Bronchial epithelial cell (primary cell): ENCODE results near the gene C17orf100. TPM values are rescaled to one million over a fixed set of nuclear protein-coding genes. Genes with fewer than 3 reads are reported as not detected.
A peak's percentile ranks its signal among the peaks of the same experiment; 100 is the strongest.

Experiments
- DNase-seq: peaks from one replicate; pipeline ENCODE4 v3.0.0-alpha.2; 2010; ENCODE audit warnings: low read depth
- FAIRE-seq: peaks from 2 replicates; lab custom pipeline; 2011; peaks lifted over from hg19 to GRCh38; lab: Jason Lieb, UNC
- H3K27me3 ChIP-seq: 2 replicates; pipeline ENCODE4 v1.5.1; 2011; ENCODE audit warnings: low read length; ENCODE audit not compliant: control insufficient read depth, insufficient read depth
- H3K36me3 ChIP-seq: 2 replicates; pipeline ENCODE4 v1.5.1; 2011; ENCODE audit warnings: low read length; ENCODE audit not compliant: control insufficient read depth, insufficient read depth
- H3K4me3 ChIP-seq: 2 replicates; pipeline ENCODE4 v1.5.1; 2011; ENCODE audit warnings: mild to moderate bottlenecking, low read depth, low read length, control low read depth
- CTCF ChIP-seq: IDR thresholded peaks from 2 replicates; pipeline ENCODE4 v1.5.1; 2011; ENCODE audit warnings: mild to moderate bottlenecking, moderate library complexity, low read length, control low read depth, inconsistent platforms; ENCODE audit not compliant: insufficient read depth, severe bottlenecking
- total RNA-seq: library from RNA; depleted of rRNA; stranded (reverse); fragments of >200 nt; gene quantifications from 2 replicates; pipeline ENCODE4 v1.2.1, GENCODE V29; 2014

C17orf100 gene
- 0.13 and 0.53 TPM in 2 replicates for total RNA-seq

GRCh38 chr17:6651354-6651918 lies at the start of gene C17orf100, which contains the start of gene MED31:
TSS of gene C17orf100 (plus strand) at chr17:6651762. CDS start at chr17:6651914, 152 bp downstream.
TSS of gene MED31 (minus strand) at chr17:6651605. CDS start at chr17:6651528, 77 bp downstream.
- Histone ChIP-seq H3K27me3 (no peaks in the 10 kb centered on the region), H3K36me3 (no peaks in the 10 kb centered on the region), H3K4me3 (peak within 1 kb of the TSS; percentile 72)
- TF ChIP-seq CTCF, result no peak
- peak; percentile 80 for DNase-seq
- FAIRE-seq, result no peak

GRCh38 chr17:6602141-6602540 lies 49.4 kb upstream of the C17orf100 start:
- H3K27me3 ChIP-seq, result no peaks in the 10 kb centered on the region
- TF ChIP-seq CTCF, result no peak
- no peak overlapping the region for H3K4me3 ChIP-seq
- DNase-seq, result no peak
- peaks cover 5% of the 10 kb centered on the region for H3K36me3 ChIP-seq
- FAIRE-seq, result no peak

- FAIRE-seq (no peak), DNase-seq (no peak)
- no peak for TF ChIP-seq CTCF
- H3K4me3 ChIP-seq, result no peak overlapping the region
- H3K27me3 ChIP-seq, result no peaks in the 10 kb centered on the region
- peaks cover 5% of the 10 kb centered on the region for H3K36me3 ChIP-seq
These were observed 47.7 kb upstream of the C17orf100 start for GRCh38 chr17:6603744-6604325.

GRCh38 chr17:6605142-6605541 lies 46.4 kb upstream of the C17orf100 start:
- FAIRE-seq (no peak), DNase-seq (no peak)
- no peak for TF ChIP-seq CTCF
- Histone ChIP-seq H3K4me3 (no peak overlapping the region), H3K27me3 (no peaks in the 10 kb centered on the region), H3K36me3 (peaks cover 4% of the 10 kb centered on the region)

- no peak for TF ChIP-seq CTCF
- no peak overlapping the region for H3K4me3 ChIP-seq
- H3K36me3 ChIP-seq, result peaks cover 2% of the 10 kb centered on the region
- DNase-seq, result peak; percentile 81
- H3K27me3 ChIP-seq, result no peaks in the 10 kb centered on the region
- no peak for FAIRE-seq
These were observed 43.2 kb upstream of the C17orf100 start for GRCh38 chr17:6608321-6608720.

GRCh38 chr17:6610011-6610410 lies 41.6 kb upstream of the C17orf100 start:
- TF ChIP-seq CTCF, result no peak
- no peak for DNase-seq
- H3K36me3 ChIP-seq, result peaks cover 2% of the 10 kb centered on the region
- no peaks in the 10 kb centered on the region for H3K27me3 ChIP-seq
- no peak overlapping the region for H3K4me3 ChIP-seq
- FAIRE-seq, result no peak
